ENCODE results near the gene ADGRA3. TPM values are rescaled to one million over a fixed set of nuclear protein-coding genes. Genes with fewer than 3 reads are reported as not detected.

ADGRA3 gene
- total and polyA plus RNA-seq, 10 donors, result 1.6 to 10.6 (median 5.4) TPM

DNA sequence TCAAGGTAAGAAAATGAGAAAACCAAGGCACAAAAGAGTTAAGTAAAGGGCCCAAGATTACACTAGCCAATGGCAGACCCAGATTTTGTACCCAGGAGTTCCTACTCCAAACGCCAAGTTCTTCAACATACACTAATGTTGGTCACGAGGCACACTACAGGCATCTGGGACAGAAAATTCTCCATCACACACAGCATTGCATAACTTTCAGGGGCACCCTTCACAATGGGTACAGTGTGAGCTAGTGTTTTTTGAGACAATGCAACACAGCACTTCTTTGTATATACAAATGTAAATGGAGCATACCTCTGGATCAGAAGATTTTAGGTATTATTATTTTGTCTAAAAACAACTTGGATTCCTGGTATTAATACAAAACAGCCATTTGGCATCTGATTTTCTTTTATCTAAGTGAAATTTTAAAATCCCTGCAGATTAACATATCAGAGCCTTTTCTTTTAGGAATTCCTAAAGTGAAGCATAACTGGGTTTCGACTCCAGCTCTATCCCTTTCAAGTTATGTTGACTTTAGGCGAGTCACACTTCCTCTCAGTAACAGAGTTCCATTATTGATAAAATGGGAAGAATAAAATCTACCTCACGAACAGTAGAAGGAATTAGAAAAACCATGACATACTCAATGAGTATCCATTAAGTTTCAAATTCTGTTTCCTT, 41.1 kb downstream of the ADGRA3 start:
- TF ChIP-seq POLR2A (IDR thresholded peaks at IDR 0.05) (no peak), POLR2AphosphoS5 (IDR thresholded peaks at IDR 0.05) (no peak)
- TF ChIP-seq, protein P1, sequence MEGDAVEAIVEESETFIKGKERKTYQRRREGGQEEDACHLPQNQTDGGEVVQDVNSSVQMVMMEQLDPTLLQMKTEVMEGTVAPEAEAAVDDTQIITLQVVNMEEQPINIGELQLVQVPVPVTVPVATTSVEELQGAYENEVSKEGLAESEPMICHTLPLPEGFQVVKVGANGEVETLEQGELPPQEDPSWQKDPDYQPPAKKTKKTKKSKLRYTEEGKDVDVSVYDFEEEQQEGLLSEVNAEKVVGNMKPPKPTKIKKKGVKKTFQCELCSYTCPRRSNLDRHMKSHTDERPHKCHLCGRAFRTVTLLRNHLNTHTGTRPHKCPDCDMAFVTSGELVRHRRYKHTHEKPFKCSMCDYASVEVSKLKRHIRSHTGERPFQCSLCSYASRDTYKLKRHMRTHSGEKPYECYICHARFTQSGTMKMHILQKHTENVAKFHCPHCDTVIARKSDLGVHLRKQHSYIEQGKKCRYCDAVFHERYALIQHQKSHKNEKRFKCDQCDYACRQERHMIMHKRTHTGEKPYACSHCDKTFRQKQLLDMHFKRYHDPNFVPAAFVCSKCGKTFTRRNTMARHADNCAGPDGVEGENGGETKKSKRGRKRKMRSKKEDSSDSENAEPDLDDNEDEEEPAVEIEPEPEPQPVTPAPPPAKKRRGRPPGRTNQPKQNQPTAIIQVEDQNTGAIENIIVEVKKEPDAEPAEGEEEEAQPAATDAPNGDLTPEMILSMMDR (IDR thresholded peaks at IDR 0.05 in 8 of 11, conservative IDR thresholded peaks at IDR 0.05 in 3 of 11), result no peak
- 80 to 96% (median 87%) methylated on average over 5 of the region's 5 CpGs for WGBS, 5 donors
- H3K4me1 ChIP-seq, result no peaks in the 10 kb centered on the region
- no peak overlapping the region for H3K4me3 ChIP-seq
- H3K36me3 ChIP-seq, result no peaks in the 10 kb centered on the region
- no peaks in the 10 kb centered on the region for H3K27me3 ChIP-seq (replicated peaks in 1 of 7)
- DNase-seq, result no peak
- intact Hi-C loops (cut with DNase I; ENCODE audit: low total_unique reads), result no loop called here
- H3K9me3 ChIP-seq, result no peaks in the 10 kb centered on the region
- no peak overlapping the region for H3K27ac ChIP-seq

DNA sequence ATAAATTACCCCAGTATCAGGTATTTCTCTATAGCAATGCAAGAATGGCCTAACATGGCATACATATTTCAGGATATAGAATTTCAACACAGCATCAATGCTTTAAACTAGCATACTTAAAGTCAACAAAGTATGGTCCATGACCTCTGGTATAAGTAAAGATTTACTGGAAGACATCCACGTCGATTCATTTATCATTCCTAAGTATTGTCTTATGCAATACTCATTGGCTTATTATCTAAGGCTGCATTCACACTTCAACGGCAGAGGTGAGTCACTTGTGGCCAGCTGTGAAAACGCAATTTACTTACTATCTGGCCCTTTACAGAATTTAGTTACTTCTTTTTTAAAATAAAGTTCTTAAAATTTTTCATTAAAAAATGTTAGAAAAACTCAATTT, 42.6 kb downstream of the ADGRA3 start:
- WGBS, 5 donors, result 70 to 84% (median 79%) methylated on average over 4 of the region's 4 CpGs
- no peak overlapping the region for H3K27ac ChIP-seq
- H3K4me1 ChIP-seq, result no peaks in the 10 kb centered on the region
- H3K4me3 ChIP-seq, result no peak overlapping the region
- no peak for DNase-seq
- intact Hi-C loops (cut with DNase I; ENCODE audit: low total_unique reads), result no loop called here
- no peaks in the 10 kb centered on the region for H3K27me3 ChIP-seq (replicated peaks in 1 of 7)
- H3K9me3 ChIP-seq, result no peaks in the 10 kb centered on the region
- TF ChIP-seq POLR2AphosphoS5 (IDR thresholded peaks at IDR 0.05) (no peak), POLR2A (IDR thresholded peaks at IDR 0.05) (no peak)
- TF ChIP-seq, protein P1 (IDR thresholded peaks at IDR 0.05 in 8 of 11, conservative IDR thresholded peaks at IDR 0.05 in 3 of 11), result no peak
- H3K36me3 ChIP-seq, result no peaks in the 10 kb centered on the region

DNA sequence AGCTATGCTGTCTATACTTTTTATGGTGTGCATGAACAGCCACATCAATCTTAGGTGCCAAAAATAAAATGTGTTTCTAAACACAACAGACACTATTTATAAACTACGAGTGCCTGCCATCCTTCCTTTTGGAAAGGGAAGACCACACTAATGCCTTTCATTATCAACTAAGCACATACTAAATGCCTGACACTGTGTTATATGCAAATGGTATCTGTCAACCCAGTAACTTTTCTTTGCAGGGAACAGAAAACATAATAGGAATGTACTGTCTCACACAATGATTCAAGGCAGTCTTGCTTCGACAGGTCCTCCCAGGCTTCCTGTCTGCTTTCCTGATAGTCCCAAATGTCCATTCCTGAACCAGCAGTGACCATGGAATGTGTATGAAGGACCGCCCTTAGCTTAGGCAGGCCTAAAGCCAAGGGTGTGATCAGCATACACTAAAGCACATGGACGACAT, 43.8 kb downstream of the ADGRA3 start:
- TF ChIP-seq POLR2AphosphoS5 (IDR thresholded peaks at IDR 0.05) (no peak), POLR2A (IDR thresholded peaks at IDR 0.05) (no peak)
- TF ChIP-seq, protein P1 (IDR thresholded peaks at IDR 0.05 in 8 of 11, conservative IDR thresholded peaks at IDR 0.05 in 3 of 11), result no peak
- H3K9me3 ChIP-seq, result no peaks in the 10 kb centered on the region
- H3K27me3 ChIP-seq (replicated peaks in 1 of 7), result no peaks in the 10 kb centered on the region
- H3K4me3 ChIP-seq, result no peak overlapping the region
- no peak for DNase-seq
- H3K4me1 ChIP-seq, result no peaks in the 10 kb centered on the region
- 61 to 81% (median 71%) methylated on average over 4 of the region's 4 CpGs for WGBS, 5 donors
- no peak overlapping the region for H3K27ac ChIP-seq
- intact Hi-C loops (cut with DNase I; ENCODE audit: low total_unique reads), result no loop called here
- H3K36me3 ChIP-seq, result no peaks in the 10 kb centered on the region

DNA sequence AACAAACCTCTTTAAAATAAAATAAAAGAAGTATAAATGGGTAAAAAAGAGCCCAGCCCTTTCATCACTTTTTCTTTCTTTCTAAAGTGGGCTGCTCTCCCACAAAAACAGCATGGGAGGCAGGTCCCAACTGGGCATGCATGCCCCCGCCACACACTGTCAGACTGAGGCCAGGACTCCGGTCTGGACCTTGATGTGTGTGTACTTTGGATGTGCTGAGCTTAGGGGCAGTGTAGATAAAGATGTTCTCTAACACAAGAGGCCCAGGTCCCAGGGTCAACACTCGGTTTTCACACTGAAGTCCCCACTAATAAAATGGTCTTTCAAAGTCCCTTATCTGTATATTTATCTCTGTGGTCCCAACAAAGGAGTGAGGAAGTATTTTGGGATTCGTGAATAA, 44.4 kb downstream of the ADGRA3 start:
- H3K9me3 ChIP-seq, result no peaks in the 10 kb centered on the region
- whole genome bisulfite sequencing, 5 donors, result 77 to 96% (median 86%) methylated on average over 4 of the region's 4 CpGs
- TF ChIP-seq POLR2AphosphoS5 (IDR thresholded peaks at IDR 0.05), result no peak
- TF ChIP-seq, protein P1 (IDR thresholded peaks at IDR 0.05 in 8 of 11, conservative IDR thresholded peaks at IDR 0.05 in 3 of 11), result no peak
- TF ChIP-seq POLR2A (IDR thresholded peaks at IDR 0.05), result no peak
- H3K4me3 ChIP-seq, result no peak overlapping the region
- H3K4me1 ChIP-seq, result no peaks in the 10 kb centered on the region
- H3K36me3 ChIP-seq, result no peaks in the 10 kb centered on the region
- H3K27ac ChIP-seq, result no peak overlapping the region
- no peaks in the 10 kb centered on the region for H3K27me3 ChIP-seq (replicated peaks in 1 of 7)
- no peak for DNase-seq
- intact Hi-C loops (cut with DNase I; ENCODE audit: low total_unique reads), result no loop called here

Measured in spleen (tissue), 11 donors.